H9 (cell line): ENCODE results near the gene DVL3. TPM values are rescaled to one million over a fixed set of nuclear protein-coding genes. Genes with fewer than 3 reads are reported as not detected.
A peak's percentile ranks its signal among the peaks of the same experiment; 100 is the strongest.

Source experiments
- DNase-seq: peaks from one replicate; pipeline ENCODE4 v3.0.0-alpha.2; 2017
- H2AFZ ChIP-seq: one replicate; pipeline ENCODE4 v1.6.1; 2013; ENCODE audit warnings: mild to moderate bottlenecking, low read length, control low read depth, moderate library complexity
- H2AK5ac ChIP-seq: 2 replicates; pipeline ENCODE4 v1.6.1; 2013; ENCODE audit warnings: low read length, control low read depth, mixed read lengths; ENCODE audit not compliant: insufficient read length
- H2BK120ac ChIP-seq: one replicate; pipeline ENCODE4 v1.6.1; 2013; ENCODE audit warnings: low read depth, mild to moderate bottlenecking, low read length, control low read depth, inconsistent platforms; ENCODE audit not compliant: poor library complexity, severe bottlenecking
- H2BK12ac ChIP-seq: 2 replicates; pipeline ENCODE4 v1.6.1; 2013; ENCODE audit warnings: low read length, control low read depth, mixed read lengths, low read depth; ENCODE audit not compliant: insufficient read length
- H2BK15ac ChIP-seq: 2 replicates; pipeline ENCODE4 v1.6.1; 2013; ENCODE audit warnings: low read depth, low read length, control low read depth
- H2BK20ac ChIP-seq: one replicate; pipeline ENCODE4 v1.6.1; 2013; ENCODE audit warnings: low read depth, mild to moderate bottlenecking, low read length, control low read depth, inconsistent platforms; ENCODE audit not compliant: poor library complexity, severe bottlenecking
- H2BK5ac ChIP-seq: 2 replicates; pipeline ENCODE4 v1.6.1; 2013; ENCODE audit warnings: low read length, control low read depth, mixed read lengths; ENCODE audit not compliant: insufficient read length
- H3K14ac ChIP-seq: 2 replicates; pipeline ENCODE4 v1.6.1; 2013; ENCODE audit warnings: low read length, control low read depth; ENCODE audit not compliant: insufficient read depth
- H3K18ac ChIP-seq: 2 replicates; pipeline ENCODE4 v1.6.1; 2013; ENCODE audit warnings: low read depth, mild to moderate bottlenecking, mixed read lengths, low read length, control low read depth; ENCODE audit not compliant: insufficient read length
- H3K23ac ChIP-seq: 2 replicates; pipeline ENCODE4 v1.6.1; 2013; ENCODE audit warnings: low read length, control low read depth, mixed read lengths, low read depth; ENCODE audit not compliant: insufficient read length
- H3K23me2 ChIP-seq: 2 replicates; pipeline ENCODE4 v1.6.1; 2013; ENCODE audit warnings: low read depth, mild to moderate bottlenecking, mixed read lengths, low read length, control low read depth; ENCODE audit not compliant: insufficient read length, poor library complexity, severe bottlenecking
- H3K27ac ChIP-seq: 2 replicates; pipeline ENCODE4 v1.5.1; 2013; ENCODE audit warnings: low read length, control low read depth, mixed read lengths, low read depth; ENCODE audit not compliant: insufficient read length
- H3K27me3 ChIP-seq: 2 replicates; pipeline ENCODE4 v1.6.1; 2013; ENCODE audit warnings: low read length, control low read depth, inconsistent platforms; ENCODE audit not compliant: insufficient read depth
- H3K4ac ChIP-seq: 2 replicates; pipeline ENCODE4 v1.6.1; 2013; ENCODE audit warnings: low read depth, mild to moderate bottlenecking, control low read depth, inconsistent platforms, low read length, moderate library complexity
- H3K4me1 ChIP-seq: 2 replicates; pipeline ENCODE4 v1.6.1; 2013; ENCODE audit warnings: low read length, control low read depth, inconsistent platforms; ENCODE audit not compliant: insufficient read depth
- H3K4me2 ChIP-seq: 2 replicates; pipeline ENCODE4 v1.6.1; 2013; ENCODE audit warnings: low read length, control low read depth, mixed read lengths; ENCODE audit not compliant: insufficient read length, insufficient read depth
- H3K56ac ChIP-seq: 2 replicates; pipeline ENCODE4 v1.6.1; 2013; ENCODE audit warnings: low read depth, mild to moderate bottlenecking, mixed read lengths, low read length, control low read depth; ENCODE audit not compliant: insufficient read length
- H3K79me1 ChIP-seq: 2 replicates; pipeline ENCODE4 v1.6.1; 2013; ENCODE audit warnings: low read depth, mild to moderate bottlenecking, moderate library complexity, low read length, control low read depth, inconsistent platforms; ENCODE audit not compliant: insufficient read depth, poor library complexity, severe bottlenecking
- H3K79me2 ChIP-seq: 2 replicates; pipeline ENCODE4 v1.6.1; 2013; ENCODE audit warnings: low read length, control low read depth, inconsistent platforms; ENCODE audit not compliant: insufficient read depth
- H3K9ac ChIP-seq: 2 replicates; pipeline ENCODE4 v1.6.1; 2013; ENCODE audit warnings: low read length, control low read depth, mixed read lengths; ENCODE audit not compliant: insufficient read length; ENCODE audit errors: extremely low read depth
- H3K9me3 ChIP-seq: one replicate; pipeline ENCODE4 v1.6.1; 2013; ENCODE audit warnings: low read depth, low read length, inconsistent platforms; ENCODE audit not compliant: control insufficient read depth
- H3T11ph ChIP-seq: one replicate; pipeline ENCODE4 v1.6.1; 2013; ENCODE audit warnings: mild to moderate bottlenecking, low read length, control low read depth, inconsistent platforms
- H4K20me1 ChIP-seq: one replicate; pipeline ENCODE4 v1.6.1; 2013; ENCODE audit not compliant: control insufficient read depth, insufficient read length, insufficient read depth
- H4K5ac ChIP-seq: 2 replicates; pipeline ENCODE4 v1.6.1; 2013; ENCODE audit warnings: low read depth, mild to moderate bottlenecking, mixed read lengths, low read length, control low read depth; ENCODE audit not compliant: insufficient read length
- H4K8ac ChIP-seq: replicated peaks from 2 replicates; pipeline ENCODE4 v1.6.1; 2013; ENCODE audit warnings: low read length, control low read depth, mixed read lengths, low read depth; ENCODE audit not compliant: insufficient read length
- H4K91ac ChIP-seq: 2 replicates; pipeline ENCODE4 v1.6.1; 2013; ENCODE audit warnings: low read depth, mild to moderate bottlenecking, moderate library complexity, mixed read lengths, low read length, control low read depth; ENCODE audit not compliant: insufficient read length
- H3K27ac Mint-ChIP-seq, 3 experiments: 2 replicates in 2 of 3; 3 replicates in 1 of 3; pipeline ENCODE4 v1.8.0; 2020 to 2021; ENCODE audit warnings: mixed read lengths in 3 of 3, mild to moderate bottlenecking in 1 of 3, moderate library complexity in 1 of 3
- H3K27me3 Mint-ChIP-seq: 2 replicates; pipeline ENCODE4 v1.8.0; 2021; ENCODE audit warnings: low read depth, mild to moderate bottlenecking, moderate library complexity, mixed read lengths
- H3K36me3 Mint-ChIP-seq, 3 experiments: 2 replicates in 2 of 3; 3 replicates in 1 of 3; pipeline ENCODE4 v1.8.0; 2020 to 2021; ENCODE audit warnings: low read depth in 3 of 3, mixed read lengths in 3 of 3; ENCODE audit not compliant: insufficient read depth in 1 of 3
- H3K4me1 Mint-ChIP-seq, 2 experiments: 2 replicates each; pipeline ENCODE4 v1.8.0; 2020; ENCODE audit warnings: mixed read lengths in 2 of 2
- H3K4me3 Mint-ChIP-seq, 2 experiments: 2 replicates in 1 of 2; 3 replicates in 1 of 2; pipeline ENCODE4 v1.8.0; 2020 to 2021; ENCODE audit warnings: mild to moderate bottlenecking in 2 of 2, mixed read lengths in 2 of 2, moderate library complexity in 1 of 2
- H3K9me3 Mint-ChIP-seq, 2 experiments: 2 replicates in 1 of 2; 3 replicates in 1 of 2; pipeline ENCODE4 v1.8.0; 2020; ENCODE audit warnings: mild to moderate bottlenecking in 2 of 2, mixed read lengths in 2 of 2, moderate library complexity in 1 of 2
- CTCF ChIP-seq: fragments of 200-600 bp; sonication (generic); conservative IDR thresholded peaks from 3 replicates; pipeline ENCODE4 v1.8.0; 2021; ENCODE audit warnings: antibody characterized with exemption, mild to moderate bottlenecking
- WGBS: extraction: QIAGEN DNeasy Blood & Tissue Kit; methylation state at CpG from one replicate; pipeline ENCODE4 v1.1.7; 2013; ENCODE audit warnings: missing lambda C conversion rate, low lambda C conversion rate, mixed read lengths; ENCODE audit not compliant: insufficient read length; ENCODE audit errors: extremely low coverage; 5-methylcytosine and 5-hydroxymethylcytosine counted together
- total RNA-seq: library from RNA; stranded (reverse); gene quantifications from 2 replicates; pipeline ENCODE4 v1.2.1, GENCODE V29; 2021

DVL3 gene
- total RNA-seq, 1 experiment from 2014 or later: 64.7 TPM

GRCh38 chr3:184110316-184110725 is 44.9 kb upstream of the DVL3 start:
- Mint-ChIP-seq H3K27me3 (no peaks in the 10 kb centered on the region; the same call in 1 of the 2 replicates), H3K27ac (peak overlapping the region in 2 of 3 experiments; percentile 16 to 34; a peak in 2 of 7 replicates), H3K4me1 (peaks cover 5% of the 10 kb centered on the region in 2 experiments; a peak in 3 of 4 replicates), H3K4me3 (no peak overlapping the region), H3K9me3 (no peaks in the 10 kb centered on the region), H3K36me3 (no peaks in the 10 kb centered on the region)
- TF ChIP-seq CTCF: no peak
- Histone ChIP-seq H3K23ac (no peak overlapping the region), H4K8ac (no peak overlapping the region), H3K79me2 (no peaks in the 10 kb centered on the region), H3K9ac (no peak overlapping the region), H3K27me3 (no peaks in the 10 kb centered on the region), H4K20me1 (no peaks in the 10 kb centered on the region), H3K4ac (no peak overlapping the region), H3K79me1 (no peaks in the 10 kb centered on the region), H3K4me2 (no peak overlapping the region), H3K56ac (no peak overlapping the region), H2BK120ac (no peak overlapping the region), H3K9me3 (no peaks in the 10 kb centered on the region), H2AFZ (peak overlapping the region; percentile 53), H3K14ac (no peak overlapping the region), H2BK12ac (no peak overlapping the region), H2BK15ac (no peak overlapping the region), H3K27ac (no peak overlapping the region), H3K23me2 (no peaks in the 10 kb centered on the region), H4K5ac (no peak overlapping the region), H2AK5ac (no peak overlapping the region), H2BK5ac (no peak overlapping the region), H2BK20ac (no peak overlapping the region), H3K18ac (no peak overlapping the region), H3K4me1 (no peaks in the 10 kb centered on the region; the same call in 1 of the 2 replicates), H3T11ph (no peak overlapping the region), H4K91ac (no peak overlapping the region)
- no CpG with 5 or more reads among the region's 7 CpGs for WGBS
- DNase-seq: peak; percentile 52
